Lower leg skin (tissue), 4 donors: Measurements from ENCODE around the gene FAM180A. TPM values are rescaled to one million over a fixed set of nuclear protein-coding genes. Genes with fewer than 3 reads are reported as not detected.

ENCODE experiments used
- DNase-seq, 2 donors: peaks; one replicate each; pipeline ENCODE4 v3.0.0-alpha.2; 2019; ENCODE audit warnings: low spot score in 2 of 2
- H3K4me3 ChIP-seq: fragments of 200-600 bp; sonication (generic); 2 replicates; pipeline ENCODE4 v1.5.1; 2017; ENCODE audit warnings: mild to moderate bottlenecking, low read depth; ENCODE audit not compliant: poor library complexity, severe bottlenecking
- CTCF ChIP-seq, 3 donors: fragments of 450-650 bp; IDR thresholded peaks; one replicate each; pipeline ENCODE4 v1.5.1; 2016; ENCODE audit warnings: antibody characterized with exemption in 3 of 3, mild to moderate bottlenecking in 3 of 3, moderate library complexity in 2 of 3
- POLR2A ChIP-seq, 2 donors: fragments of 450-650 bp; IDR thresholded peaks; one replicate each; pipeline ENCODE4 v1.6.1; 2016 to 2017; ENCODE audit warnings: antibody characterized with exemption in 2 of 2, mild to moderate bottlenecking in 1 of 2, moderate library complexity in 1 of 2
- WGBS, 2 donors: methylation state at CpG; one replicate each; pipeline ENCODE4 v1.1.5; 2018; 5-methylcytosine and 5-hydroxymethylcytosine counted together
- intact Hi-C: fragments of 100-400 bp; cut with DNase I; formaldehyde crosslinking; loops from one replicate; pipeline ENCODE4 v1.15.0; 2023; ENCODE audit warnings: low total_unique reads
- total RNA-seq, 4 donors: library from RNA; depleted of rRNA; stranded (reverse); fragments of >200 nt; gene quantifications; one replicate each; pipeline ENCODE4 v1.1.0, GENCODE V29; 2016

Gene FAM180A
- total RNA-seq, 4 donors from 2014 or later = 0.34 to 10.3 (median 5.6) TPM

DNA sequence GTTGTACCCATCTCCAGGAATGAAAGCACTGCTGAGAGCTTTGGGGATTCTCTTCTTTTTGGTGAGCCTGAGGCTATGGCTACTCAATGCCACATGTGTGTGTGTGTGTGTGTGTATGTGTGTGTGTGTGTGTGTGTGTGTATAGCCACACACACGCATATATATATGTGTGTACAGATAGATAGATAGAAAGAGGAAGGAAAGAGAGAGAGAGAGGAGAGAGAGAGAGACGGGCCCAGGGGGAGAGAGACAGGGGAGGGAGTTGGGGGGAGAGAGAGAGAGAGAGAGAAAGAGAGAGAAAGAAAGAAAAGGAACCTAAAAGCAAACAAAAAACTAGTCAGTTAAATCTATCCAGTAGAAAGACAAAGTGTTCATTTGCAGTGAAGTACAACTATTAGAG lies 28.9 kb downstream of the FAM180A start:
- TF ChIP-seq POLR2A (IDR thresholded peaks at IDR 0.05) (no peak), CTCF (IDR thresholded peaks at IDR 0.05) (no peak)
- WGBS, 2 donors = 50 to 82% methylated on average over 2 of the region's 2 CpGs
- DNase-seq = no peak
- intact Hi-C loops = no loop called here
- H3K4me3 ChIP-seq = no peak overlapping the region

- no peak for DNase-seq
- no peak overlapping the region for H3K4me3 ChIP-seq
- TF ChIP-seq CTCF (IDR thresholded peaks at IDR 0.05) (no peak), POLR2A (IDR thresholded peaks at IDR 0.05) (no peak)
- intact Hi-C loops = no loop called here
- WGBS, 2 donors = 85 to 88% methylated on average over 7 of the region's 7 CpGs
Measured at GRCh38 chr7:135718794-135719437, 29.7 kb downstream of the FAM180A start.

DNA sequence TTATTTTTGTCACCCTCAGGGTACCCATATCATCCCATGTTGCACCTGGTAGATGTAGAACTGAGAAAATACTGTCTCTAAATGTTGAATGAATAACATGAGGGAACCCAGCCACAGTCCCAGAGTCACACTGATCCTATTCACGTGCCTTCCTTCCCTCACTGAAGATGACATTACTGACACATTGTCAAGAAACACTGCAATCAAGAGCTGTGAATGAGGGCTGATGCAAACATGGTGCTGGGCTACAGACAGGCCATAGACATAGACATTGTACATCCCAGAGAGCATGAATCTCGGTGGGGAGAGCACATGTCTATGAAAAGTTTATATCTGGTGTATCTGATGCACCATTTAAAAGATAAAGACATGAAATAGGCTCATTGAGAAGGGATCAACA lies 30.4 kb downstream of the FAM180A start:
- intact Hi-C loops = no loop called here
- H3K4me3 ChIP-seq = no peak overlapping the region
- 92% methylated on average over 2 of the region's 2 CpGs for WGBS, 2 donors
- no peak for DNase-seq
- TF ChIP-seq POLR2A (IDR thresholded peaks at IDR 0.05) = no peak
- no peak for TF ChIP-seq CTCF (IDR thresholded peaks at IDR 0.05)

- intact Hi-C loops = no loop called here
- TF ChIP-seq CTCF (IDR thresholded peaks at IDR 0.05) = no peak
- TF ChIP-seq POLR2A (IDR thresholded peaks at IDR 0.05) = no peak
- no peak for DNase-seq
- no peak overlapping the region for H3K4me3 ChIP-seq
- WGBS, 2 donors = 73 to 78% methylated on average over 3 of the region's 3 CpGs
Measured at GRCh38 chr7:135717693-135718092, 30.9 kb downstream of the FAM180A start.

DNA sequence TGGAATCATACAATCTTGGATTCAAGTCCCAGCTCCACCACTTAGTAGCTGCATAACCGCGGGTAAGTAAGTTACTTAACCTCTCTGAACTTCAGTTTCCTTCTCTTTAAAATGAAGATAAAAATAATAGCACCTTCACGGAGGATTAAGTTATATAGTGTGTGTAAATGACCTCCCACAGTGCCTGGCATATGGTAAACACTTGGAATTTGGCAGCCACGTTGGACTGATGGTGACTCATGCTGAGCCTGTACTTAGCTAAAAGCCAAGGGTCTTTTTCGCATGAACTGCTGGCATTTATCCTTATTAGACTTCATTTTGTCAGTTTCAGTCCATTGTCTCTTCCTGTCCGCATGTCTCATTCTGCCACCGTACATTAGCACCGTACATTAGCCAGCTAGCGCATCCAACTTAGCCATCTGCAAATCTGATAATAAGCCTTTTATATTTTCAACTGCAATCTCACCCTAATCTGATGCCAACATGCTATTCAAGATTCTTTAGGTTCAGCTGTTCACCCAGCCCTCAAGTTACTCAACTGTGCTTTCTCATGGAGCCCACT lies 31.9 kb downstream of the FAM180A start:
- intact Hi-C loops = no loop called here
- TF ChIP-seq CTCF (IDR thresholded peaks at IDR 0.05) = no peak
- no peak for TF ChIP-seq POLR2A (IDR thresholded peaks at IDR 0.05)
- 31 to 36% methylated on average over 9 of the region's 9 CpGs for WGBS, 2 donors
- H3K4me3 ChIP-seq = no peak overlapping the region
- DNase-seq = no peak

GRCh38 chr7:135715673-135716072 lies 32.9 kb downstream of the FAM180A start:
- 83 to 88% methylated on average over 1 of the region's 1 CpG for WGBS, 2 donors
- intact Hi-C loops = no loop called here
- H3K4me3 ChIP-seq = no peak overlapping the region
- DNase-seq = no peak
- TF ChIP-seq POLR2A (IDR thresholded peaks at IDR 0.05) = no peak
- no peak for TF ChIP-seq CTCF (IDR thresholded peaks at IDR 0.05)
